HEK293 (cell line): ENCODE results near the gene SQSTM1.

Experiments
- CTCF ChIA-PET: fragments of 350-600 bp; formaldehyde crosslinking; extraction: SDS; loops from one replicate; lab custom pipeline; 2021; ENCODE audit warnings: antibody characterized with exemption; lab: Yijun Ruan, JAX
- POLR2A ChIA-PET: fragments of 300-600 bp; formaldehyde crosslinking; extraction: SDS; loops from one replicate; lab custom pipeline; 2020; ENCODE audit warnings: antibody characterized with exemption, inconsistent platforms; lab: Yijun Ruan, JAX
- H3K27ac ChIP-seq: fragments of 200-500 bp; sonication (Bioruptor generic); 2 replicates; pipeline ENCODE4 v1.5.1; 2014; ENCODE audit warnings: low read depth, low read length, control low read depth, inconsistent platforms; ENCODE audit errors: extremely low read depth
- H3K36me3 ChIP-seq, 2 experiments: fragments of 200-500 bp in 1 of 2; sonication (Bioruptor generic) in 1 of 2; 1 replicate in 1 of 2; 2 replicates in 1 of 2; pipeline ENCODE4 v1.5.1; 2014 to 2017; ENCODE audit warnings: inconsistent platforms in 2 of 2, low read length in 2 of 2; ENCODE audit not compliant: control insufficient read depth in 2 of 2, insufficient read depth in 1 of 2
- H3K4me1 ChIP-seq: fragments of 200-500 bp; sonication (Bioruptor generic); 2 replicates; pipeline ENCODE4 v1.5.1; 2014; ENCODE audit warnings: mild to moderate bottlenecking, low read length, inconsistent platforms; ENCODE audit not compliant: control insufficient read depth, insufficient read depth
- H3K4me3 ChIP-seq: 2 replicates; pipeline ENCODE4 v1.5.1; 2011; ENCODE audit warnings: low read depth, mild to moderate bottlenecking, control low read depth, low read length, moderate library complexity
- H3K9me3 ChIP-seq: fragments of 200-500 bp; sonication (Bioruptor generic); 2 replicates; pipeline ENCODE4 v1.5.1; 2014; ENCODE audit warnings: low read depth, low read length, inconsistent platforms; ENCODE audit not compliant: control insufficient read depth, insufficient read depth
- KLF10 ChIP-seq: fragments of 450-650 bp; IDR thresholded peaks from 2 replicates; pipeline ENCODE4 v1.5.1; 2018; ENCODE audit warnings: missing biosample characterization, mild to moderate bottlenecking, missing genetic modification characterization
- KLF9 ChIP-seq: fragments of 450-650 bp; formaldehyde crosslinking; IDR thresholded peaks from 2 replicates; pipeline ENCODE4 v1.5.1; 2016; ENCODE audit warnings: missing biosample characterization, missing genetic modification characterization, low read depth
- PRDM10 ChIP-seq: fragments of 450-650 bp; formaldehyde crosslinking; IDR thresholded peaks from 2 replicates; pipeline ENCODE4 v1.5.1; 2016; ENCODE audit warnings: missing biosample characterization, missing genetic modification characterization
- PRDM4 ChIP-seq: fragments of 450-650 bp; formaldehyde crosslinking; IDR thresholded peaks from 2 replicates; pipeline ENCODE4 v1.5.1; 2017; ENCODE audit warnings: missing biosample characterization, missing genetic modification characterization
- TRIM28 ChIP-seq: IDR thresholded peaks from 2 replicates; pipeline ENCODE4 v1.6.1; 2011; ENCODE audit warnings: low read length, control low read depth, borderline replicate concordance
- ZBTB7A ChIP-seq: fragments of 450-650 bp; formaldehyde crosslinking; IDR thresholded peaks from 2 replicates; pipeline ENCODE4 v1.5.1; 2016; ENCODE audit warnings: low read depth, missing biosample characterization, missing genetic modification characterization
- ZNF121 ChIP-seq: fragments of 450-650 bp; formaldehyde crosslinking; IDR thresholded peaks from 2 replicates; pipeline ENCODE4 v1.5.1; 2016; ENCODE audit warnings: missing biosample characterization, missing genetic modification characterization
- ZNF132 ChIP-seq: fragments of 450-650 bp; formaldehyde crosslinking; IDR thresholded peaks from 2 replicates; pipeline ENCODE4 v1.5.1; 2017; ENCODE audit warnings: missing biosample characterization, missing genetic modification characterization, borderline replicate concordance
- ZNF23 ChIP-seq: fragments of 450-650 bp; formaldehyde crosslinking; IDR thresholded peaks from 2 replicates; pipeline ENCODE4 v1.5.1; 2016; ENCODE audit warnings: missing biosample characterization, missing genetic modification characterization, borderline replicate concordance
- ZNF26 ChIP-seq: fragments of 450-650 bp; formaldehyde crosslinking; IDR thresholded peaks from 2 replicates; pipeline ENCODE4 v1.5.1; 2016; ENCODE audit warnings: missing biosample characterization, missing genetic modification characterization
- ZNF544 ChIP-seq: fragments of 450-650 bp; formaldehyde crosslinking; IDR thresholded peaks from 2 replicates; pipeline ENCODE4 v1.5.0; 2017; ENCODE audit warnings: missing biosample characterization, missing genetic modification characterization
- ZNF555 ChIP-seq: fragments of 450-650 bp; formaldehyde crosslinking; conservative IDR thresholded peaks from 2 replicates; pipeline ENCODE4 v1.5.1; 2017; ENCODE audit warnings: missing biosample characterization, mild to moderate bottlenecking, missing genetic modification characterization, inconsistent platforms
- ZNF623 ChIP-seq: fragments of 450-650 bp; formaldehyde crosslinking; IDR thresholded peaks from 2 replicates; pipeline ENCODE4 v1.5.1; 2016; ENCODE audit warnings: missing biosample characterization, missing genetic modification characterization
- ZNF624 ChIP-seq: fragments of 450-650 bp; formaldehyde crosslinking; IDR thresholded peaks from 2 replicates; pipeline ENCODE4 v1.5.1; 2017; ENCODE audit warnings: missing biosample characterization, missing genetic modification characterization
- ZNF776 ChIP-seq: fragments of 450-650 bp; formaldehyde crosslinking; IDR thresholded peaks from 2 replicates; pipeline ENCODE4 v1.5.0; 2017; ENCODE audit warnings: missing biosample characterization, missing genetic modification characterization, borderline replicate concordance
- ZSCAN23 ChIP-seq: fragments of 450-650 bp; formaldehyde crosslinking; IDR thresholded peaks from 2 replicates; pipeline ENCODE4 v1.5.1; 2016; ENCODE audit warnings: missing biosample characterization, missing genetic modification characterization

Gene SQSTM1

GRCh38 chr5:179771311-179771895 lies 49.3 kb upstream of the SQSTM1 start:
- no peak for TF ChIP-seq ZNF121 (tag by site-specific recombination)
- no peak for TF ChIP-seq KLF10 (tag by site-specific recombination)
- no peak for TF ChIP-seq ZNF544
- no peak for TF ChIP-seq PRDM4 (tag by site-specific recombination)
- TF ChIP-seq ZNF132 (tag by site-specific recombination), result no peak
- no peak for TF ChIP-seq ZNF624 (tag by site-specific recombination)
- no peak for TF ChIP-seq ZSCAN23 (tag by site-specific recombination)
- no peak for TF ChIP-seq ZNF23 (tag by site-specific recombination)
- no peak for TF ChIP-seq TRIM28
- no peak for TF ChIP-seq ZNF26
- no peak for TF ChIP-seq KLF9
- TF ChIP-seq ZBTB7A (tag by site-specific recombination), result no peak
- H3K9me3 ChIP-seq, result no peaks in the 10 kb centered on the region
- ChIA-PET POLR2A (interaction anchor here (1.2 kb wide), 1 partner anchor 8 kb away, joined by 3 read pairs; no protein-coding TSS in a partner anchor), CTCF (interaction anchor here (1.7 kb wide), 1 partner anchor 8 kb away, joined by 13 read pairs; no protein-coding TSS in a partner anchor)
- no peak overlapping the region for H3K27ac ChIP-seq
- peaks cover 22 to 99% of the 10 kb centered on the region in 2 experiments for H3K36me3 ChIP-seq
- H3K4me3 ChIP-seq, result no peak overlapping the region
- H3K4me1 ChIP-seq, result no peaks in the 10 kb centered on the region

- Histone ChIP-seq H3K4me3 (no peak overlapping the region), H3K36me3 (peaks cover 22 to 95% of the 10 kb centered on the region in 2 experiments), H3K27ac (no peak overlapping the region), H3K9me3 (no peaks in the 10 kb centered on the region), H3K4me1 (no peaks in the 10 kb centered on the region)
- CTCF ChIA-PET, result interaction anchor here (1.7 kb wide), 1 partner anchor 9 kb away, joined by 13 read pairs; no protein-coding TSS in a partner anchor
- no peak for TF ChIP-seq ZNF26
- no peak for TF ChIP-seq PRDM4 (tag by site-specific recombination)
- TF ChIP-seq ZBTB7A (tag by site-specific recombination), result no peak
- no peak for TF ChIP-seq ZNF623
- TF ChIP-seq ZNF555 (tag by site-specific recombination), result no peak
- no peak for TF ChIP-seq ZNF776 (tag by site-specific recombination)
- TF ChIP-seq PRDM10, result peak; percentile 46; the same call in 1 of the 2 replicates
- TF ChIP-seq, all 188 proteins: peak for 1
- POLR2A ChIA-PET, result interaction anchor here (1.2 kb wide), 1 partner anchor 9 kb away, joined by 3 read pairs; no protein-coding TSS in a partner anchor
Measured at GRCh38 chr5:179772351-179772750, 48.4 kb upstream of the SQSTM1 start.
